Measurements from ENCODE around the gene PTPRE.
A peak's percentile ranks its signal among the peaks of the same experiment; 100 is the strongest.

The PTPRE gene

GRCh38 chr10:128068398-128069285 lies 161.7 kb downstream of the PTPRE start:
- H3K4me2 ChIP-seq (ENCODE audit: low read length): peak overlapping the region; percentile 24
- peak overlapping the region; percentile 62 for H3K27ac ChIP-seq (ENCODE audit: low read length)
- H4K20me1 ChIP-seq (ENCODE audit: insufficient read depth, low read length): no peaks in the 10 kb centered on the region
- peaks cover 56% of the 10 kb centered on the region for H3K4me1 ChIP-seq (ENCODE audit: low read length)
- H3K9me3 ChIP-seq (ENCODE audit: insufficient read depth, low read length): no peaks in the 10 kb centered on the region
- no peaks in the 10 kb centered on the region for H3K27me3 ChIP-seq (ENCODE audit: low read depth, low read length)
- TF ChIP-seq CTCF (IDR thresholded peaks at IDR 0.05; ENCODE audit: low read depth, low read length): no peak
- TF ChIP-seq EZH2phosphoT487 (IDR thresholded peaks at IDR 0.05; ENCODE audit: low read depth): no peak
- peaks cover 6% of the 10 kb centered on the region; the same call in 1 of the 2 replicates for H3K79me2 ChIP-seq (ENCODE audit: low read length)
- no peak overlapping the region for H3K4me3 ChIP-seq (ENCODE audit: low read length)
- H3K9ac ChIP-seq (ENCODE audit: low read length): no peak overlapping the region; the same call in 1 of the 2 replicates
- H2AFZ ChIP-seq (ENCODE audit: low read depth, low read length): no peak overlapping the region
- peaks cover 68% of the 10 kb centered on the region for H3K36me3 ChIP-seq (replicated peaks; ENCODE audit: low read depth, low read length)

- Histone ChIP-seq H3K4me1 (ENCODE audit: low read length) (peaks cover 47% of the 10 kb centered on the region), H3K27ac (ENCODE audit: low read length) (peak overlapping the region; percentile 62), H2AFZ (ENCODE audit: low read depth, low read length) (no peak overlapping the region), H3K9ac (ENCODE audit: low read length) (no peak overlapping the region), H3K27me3 (ENCODE audit: low read depth, low read length) (no peaks in the 10 kb centered on the region), H3K4me3 (ENCODE audit: low read length) (no peak overlapping the region), H3K36me3 (replicated peaks; ENCODE audit: low read depth, low read length) (peaks cover 72% of the 10 kb centered on the region), H4K20me1 (ENCODE audit: insufficient read depth, low read length) (no peaks in the 10 kb centered on the region), H3K79me2 (ENCODE audit: low read length) (peaks cover 6% of the 10 kb centered on the region; the same call in 1 of the 2 replicates), H3K9me3 (ENCODE audit: insufficient read depth, low read length) (no peaks in the 10 kb centered on the region), H3K4me2 (ENCODE audit: low read length) (no peak overlapping the region)
- TF ChIP-seq EZH2phosphoT487 (IDR thresholded peaks at IDR 0.05; ENCODE audit: low read depth) (no peak), CTCF (IDR thresholded peaks at IDR 0.05; ENCODE audit: low read depth, low read length) (peak; percentile 66)
Measured at GRCh38 chr10:128069351-128070051, 162.6 kb downstream of the PTPRE start.

GRCh38 chr10:128070161-128070560 lies 163.3 kb downstream of the PTPRE start:
- H3K9me3 ChIP-seq (ENCODE audit: insufficient read depth, low read length): no peaks in the 10 kb centered on the region
- no peaks in the 10 kb centered on the region for H4K20me1 ChIP-seq (ENCODE audit: insufficient read depth, low read length)
- H3K4me2 ChIP-seq (ENCODE audit: low read length): no peak overlapping the region
- peaks cover 41% of the 10 kb centered on the region for H3K4me1 ChIP-seq (ENCODE audit: low read length)
- H2AFZ ChIP-seq (ENCODE audit: low read depth, low read length): no peak overlapping the region
- H3K9ac ChIP-seq (ENCODE audit: low read length): no peak overlapping the region
- H3K4me3 ChIP-seq (ENCODE audit: low read length): no peak overlapping the region
- H3K36me3 ChIP-seq (replicated peaks; ENCODE audit: low read depth, low read length): peaks cover 76% of the 10 kb centered on the region
- TF ChIP-seq EZH2phosphoT487 (IDR thresholded peaks at IDR 0.05; ENCODE audit: low read depth): no peak
- TF ChIP-seq CTCF (IDR thresholded peaks at IDR 0.05; ENCODE audit: low read depth, low read length): no peak
- no peaks in the 10 kb centered on the region for H3K27me3 ChIP-seq (ENCODE audit: low read depth, low read length)
- H3K79me2 ChIP-seq (ENCODE audit: low read length): peaks cover 6% of the 10 kb centered on the region; the same call in 1 of the 2 replicates
- H3K27ac ChIP-seq (ENCODE audit: low read length): no peak overlapping the region
